Stimulated activated CD4-positive, alpha-beta T cell treated with anti-CD3 and anti-CD28 coated beads, Interleukin-1b, Interleukin-23, amount 100 ng/mL, for 24 hours (primary cell): Measurements from ENCODE around the gene TXNDC11.

Source experiments
- DNase-seq, 4 experiments: peaks; one replicate each; pipeline ENCODE4 v3.0.0-alpha.2; 2020; ENCODE audit warnings: low read depth in 4 of 4, low spot score in 1 of 4

TXNDC11 gene

GRCh38 chr16:11662582-11662981 lies 80.1 kb downstream of the TXNDC11 start:
- no peak for DNase-seq

- DNase-seq = no peak
These were observed 82.1 kb downstream of the TXNDC11 start for GRCh38 chr16:11660565-11660964.

- DNase-seq = no peak
These were observed 83.6 kb downstream of the TXNDC11 start for GRCh38 chr16:11658896-11659708.

GRCh38 chr16:11657556-11657955 lies 85.1 kb downstream of the TXNDC11 start:
- no peak for DNase-seq

GRCh38 chr16:11655655-11656054 lies 87.0 kb downstream of the TXNDC11 start:
- DNase-seq = no peak

- DNase-seq = no peak
These were observed 90.9 kb downstream of the TXNDC11 start for GRCh38 chr16:11651796-11652195.

- no peak for DNase-seq
These were observed 91.7 kb downstream of the TXNDC11 start for GRCh38 chr16:11650641-11651591.

- no peak for DNase-seq
These were observed 93.4 kb downstream of the TXNDC11 start for GRCh38 chr16:11649276-11649675.

- no peak for DNase-seq
These were observed 99.9 kb downstream of the TXNDC11 start for GRCh38 chr16:11642765-11643116.

GRCh38 chr16:11640987-11641817 lies 101.5 kb downstream of the TXNDC11 start:
- no peak for DNase-seq

GRCh38 chr16:11639925-11640899 lies 102.4 kb downstream of the TXNDC11 start:
- DNase-seq = no peak

- no peak for DNase-seq
These were observed 103.6 kb downstream of the TXNDC11 start for GRCh38 chr16:11639008-11639562.

- no peak for DNase-seq
These were observed 104.5 kb downstream of the TXNDC11 start for GRCh38 chr16:11638140-11638539.

- DNase-seq = no peak
These were observed 105.3 kb downstream of the TXNDC11 start for GRCh38 chr16:11637320-11637719.

GRCh38 chr16:11636172-11636721 lies 106.4 kb downstream of the TXNDC11 start:
- DNase-seq = no peak

GRCh38 chr16:11635679-11636171 lies 106.9 kb downstream of the TXNDC11 start:
- no peak for DNase-seq

- no peak for DNase-seq
These were observed 107.5 kb downstream of the TXNDC11 start for GRCh38 chr16:11635113-11635652.

GRCh38 chr16:11634312-11634711 lies 108.3 kb downstream of the TXNDC11 start:
- no peak for DNase-seq

GRCh38 chr16:11633113-11633512 lies 109.5 kb downstream of the TXNDC11 start:
- no peak for DNase-seq
